Hepatocyte (in vitro differentiated cells): ENCODE measurements around the gene PLA2G4E. TPM values are rescaled to one million over a fixed set of nuclear protein-coding genes. Genes with fewer than 3 reads are reported as not detected.
A peak's percentile ranks its signal among the peaks of the same experiment; 100 is the strongest.

ENCODE experiments used
- DNase-seq: peaks from one replicate; pipeline ENCODE4 v3.0.0-alpha.2; 2016; ENCODE audit warnings: low spot score
- H2AFZ ChIP-seq: fragments of 200-600 bp; sonication (generic); 2 replicates; pipeline ENCODE4 v1.6.0; 2016; ENCODE audit warnings: antibody characterized with exemption, mild to moderate bottlenecking
- H3K27ac ChIP-seq: fragments of 200-600 bp; sonication (generic); 2 replicates; pipeline ENCODE4 v1.5.1; 2016; ENCODE audit warnings: mild to moderate bottlenecking
- H3K27me3 ChIP-seq: fragments of 200-600 bp; sonication (generic); 2 replicates; pipeline ENCODE4 v1.6.1; 2016
- H3K36me3 ChIP-seq: fragments of 200-600 bp; sonication (generic); replicated peaks from 2 replicates; pipeline ENCODE4 v1.5.1; 2016; ENCODE audit warnings: low read depth; ENCODE audit not compliant: insufficient read depth
- H3K4me1 ChIP-seq: fragments of 200-600 bp; sonication (generic); 2 replicates; pipeline ENCODE4 v1.5.1; 2016; ENCODE audit warnings: mild to moderate bottlenecking, moderate library complexity; ENCODE audit not compliant: insufficient read depth
- H3K4me2 ChIP-seq: fragments of 200-600 bp; sonication (generic); 2 replicates; pipeline ENCODE4 v1.6.0; 2016
- H3K4me3 ChIP-seq: fragments of 200-600 bp; sonication (generic); 2 replicates; pipeline ENCODE4 v1.5.1; 2016; ENCODE audit warnings: mild to moderate bottlenecking
- H3K79me2 ChIP-seq: fragments of 200-600 bp; sonication (generic); 2 replicates; pipeline ENCODE4 v1.6.0; 2017; ENCODE audit warnings: mild to moderate bottlenecking
- H3K9me2 ChIP-seq: fragments of 200-600 bp; sonication (generic); replicated peaks from 2 replicates; pipeline ENCODE4 v1.6.0; 2017; ENCODE audit warnings: mild to moderate bottlenecking; ENCODE audit not compliant: insufficient read depth
- H3K9me3 ChIP-seq: fragments of 200-600 bp; sonication (generic); 2 replicates; pipeline ENCODE4 v1.5.1; 2016; ENCODE audit warnings: low read depth, mild to moderate bottlenecking
- H4K20me1 ChIP-seq: fragments of 200-600 bp; sonication (generic); 2 replicates; pipeline ENCODE4 v1.6.0; 2016; ENCODE audit warnings: mild to moderate bottlenecking; ENCODE audit not compliant: insufficient read depth, poor library complexity, severe bottlenecking
- CTCF ChIP-seq: fragments of 200-600 bp; sonication (generic); IDR thresholded peaks from 2 replicates; pipeline ENCODE4 v1.5.1; 2016; ENCODE audit warnings: antibody characterized with exemption, mild to moderate bottlenecking; ENCODE audit not compliant: poor library complexity
- EZH2 ChIP-seq: fragments of 200-600 bp; sonication (generic); IDR thresholded peaks from 2 replicates; pipeline ENCODE4 v1.6.1; 2016; ENCODE audit warnings: antibody characterized with exemption, mild to moderate bottlenecking, borderline replicate concordance
- EZH2phosphoT487 ChIP-seq: fragments of 200-600 bp; sonication (generic); IDR thresholded peaks from one replicate; pipeline ENCODE4 v1.6.1; 2018; ENCODE audit warnings: antibody characterized with exemption, mild to moderate bottlenecking, low read depth, moderate library complexity; ENCODE audit not compliant: unreplicated experiment, severe bottlenecking
- WGBS: methylation state at CpG from one replicate; pipeline ENCODE4 v1.1.6; 2016; ENCODE audit warnings: low lambda C conversion rate; ENCODE audit errors: missing lambda C conversion rate; 5-methylcytosine and 5-hydroxymethylcytosine counted together
- polyA plus RNA-seq: library from polyadenylated mRNA; unstranded; fragments of >200 nt; fragmentation: Nextera tagmentation; extraction: Ambion mirVana; gene quantifications from 2 replicates; pipeline ENCODE4 v1.2.1, GENCODE V29; 2016
- total RNA-seq: library from RNA; depleted of rRNA; stranded (reverse); fragments of >200 nt; gene quantifications from 2 replicates; pipeline ENCODE4 v1.2.3, GENCODE V29; 2014

Gene PLA2G4E
- total and polyA plus RNA-seq, 2 experiments from 2014 or later = 0.07 to 0.54 TPM

- Histone ChIP-seq H3K4me2 (no peak overlapping the region), H3K9me2 (no peaks in the 10 kb centered on the region), H3K4me1 (peaks cover 31% of the 10 kb centered on the region), H2AFZ (no peak overlapping the region), H4K20me1 (no peaks in the 10 kb centered on the region), H3K36me3 (no peaks in the 10 kb centered on the region), H3K9me3 (no peaks in the 10 kb centered on the region), H3K79me2 (peaks cover 24% of the 10 kb centered on the region), H3K4me3 (no peak overlapping the region), H3K27ac (no peak overlapping the region), H3K27me3 (no peaks in the 10 kb centered on the region)
- no peak for DNase-seq
- WGBS = 88% methylated on average over 5 of the region's 5 CpGs
- TF ChIP-seq EZH2 (no peak), CTCF (no peak), EZH2phosphoT487 (no peak)
These were observed 85.2 kb downstream of the PLA2G4E start for GRCh38 chr15:41935566-41936020.

GRCh38 chr15:41934843-41935242 lies 86.0 kb downstream of the PLA2G4E start:
- Histone ChIP-seq H3K4me1 (peaks cover 38% of the 10 kb centered on the region), H3K9me2 (no peaks in the 10 kb centered on the region), H2AFZ (no peak overlapping the region), H4K20me1 (no peaks in the 10 kb centered on the region), H3K4me3 (no peak overlapping the region), H3K79me2 (peaks cover 24% of the 10 kb centered on the region), H3K27ac (no peak overlapping the region), H3K4me2 (no peak overlapping the region), H3K9me3 (no peaks in the 10 kb centered on the region), H3K27me3 (no peaks in the 10 kb centered on the region), H3K36me3 (no peaks in the 10 kb centered on the region)
- DNase-seq = no peak
- WGBS = 89% methylated on average over 4 of the region's 4 CpGs
- no peak for TF ChIP-seq CTCF
- TF ChIP-seq EZH2phosphoT487 = no peak
- no peak for TF ChIP-seq EZH2

- Histone ChIP-seq H3K9me2 (no peaks in the 10 kb centered on the region), H3K79me2 (peaks cover 27% of the 10 kb centered on the region), H3K4me2 (no peak overlapping the region), H4K20me1 (no peaks in the 10 kb centered on the region), H2AFZ (no peak overlapping the region), H3K4me1 (peaks cover 43% of the 10 kb centered on the region), H3K27ac (peak overlapping the region; percentile 69), H3K36me3 (no peaks in the 10 kb centered on the region), H3K4me3 (no peak overlapping the region), H3K9me3 (no peaks in the 10 kb centered on the region), H3K27me3 (no peaks in the 10 kb centered on the region)
- 66% methylated on average over 10 of the region's 10 CpGs for WGBS
- TF ChIP-seq CTCF (no peak), EZH2 (no peak), EZH2phosphoT487 (no peak)
- DNase-seq = peak; percentile 55
These were observed 87.1 kb downstream of the PLA2G4E start for GRCh38 chr15:41933771-41934170.

GRCh38 chr15:41933326-41933725 lies 87.5 kb downstream of the PLA2G4E start:
- H3K9me2 ChIP-seq = no peaks in the 10 kb centered on the region
- no peaks in the 10 kb centered on the region for H3K36me3 ChIP-seq
- H3K4me3 ChIP-seq = no peak overlapping the region
- H3K79me2 ChIP-seq = peaks cover 28% of the 10 kb centered on the region
- no peaks in the 10 kb centered on the region for H3K9me3 ChIP-seq
- no peak for DNase-seq
- H3K4me2 ChIP-seq = peak overlapping the region; percentile 49
- no peaks in the 10 kb centered on the region for H3K27me3 ChIP-seq
- H3K4me1 ChIP-seq = peaks cover 47% of the 10 kb centered on the region
- 72% methylated on average over 7 of the region's 7 CpGs for WGBS
- H4K20me1 ChIP-seq = no peaks in the 10 kb centered on the region
- peak overlapping the region; percentile 69 for H3K27ac ChIP-seq
- TF ChIP-seq CTCF (no peak), EZH2 (no peak), EZH2phosphoT487 (no peak)
- no peak overlapping the region for H2AFZ ChIP-seq
